Stimulated activated CD4-positive, alpha-beta T cell treated with anti-CD3 and anti-CD28 coated beads, Interleukin-1b, Interleukin-23, amount 100 ng/mL, for 24 hours (primary cell): ENCODE results near the gene CORO7.

Experiments
- DNase-seq, 4 experiments: peaks; one replicate each; pipeline ENCODE4 v3.0.0-alpha.2; 2020; ENCODE audit warnings: low read depth in 4 of 4, low spot score in 1 of 4

Gene CORO7

GRCh38 chr16:4323071-4323844 is 93.1 kb downstream of the CORO7 start:
- no peak for DNase-seq

DNA sequence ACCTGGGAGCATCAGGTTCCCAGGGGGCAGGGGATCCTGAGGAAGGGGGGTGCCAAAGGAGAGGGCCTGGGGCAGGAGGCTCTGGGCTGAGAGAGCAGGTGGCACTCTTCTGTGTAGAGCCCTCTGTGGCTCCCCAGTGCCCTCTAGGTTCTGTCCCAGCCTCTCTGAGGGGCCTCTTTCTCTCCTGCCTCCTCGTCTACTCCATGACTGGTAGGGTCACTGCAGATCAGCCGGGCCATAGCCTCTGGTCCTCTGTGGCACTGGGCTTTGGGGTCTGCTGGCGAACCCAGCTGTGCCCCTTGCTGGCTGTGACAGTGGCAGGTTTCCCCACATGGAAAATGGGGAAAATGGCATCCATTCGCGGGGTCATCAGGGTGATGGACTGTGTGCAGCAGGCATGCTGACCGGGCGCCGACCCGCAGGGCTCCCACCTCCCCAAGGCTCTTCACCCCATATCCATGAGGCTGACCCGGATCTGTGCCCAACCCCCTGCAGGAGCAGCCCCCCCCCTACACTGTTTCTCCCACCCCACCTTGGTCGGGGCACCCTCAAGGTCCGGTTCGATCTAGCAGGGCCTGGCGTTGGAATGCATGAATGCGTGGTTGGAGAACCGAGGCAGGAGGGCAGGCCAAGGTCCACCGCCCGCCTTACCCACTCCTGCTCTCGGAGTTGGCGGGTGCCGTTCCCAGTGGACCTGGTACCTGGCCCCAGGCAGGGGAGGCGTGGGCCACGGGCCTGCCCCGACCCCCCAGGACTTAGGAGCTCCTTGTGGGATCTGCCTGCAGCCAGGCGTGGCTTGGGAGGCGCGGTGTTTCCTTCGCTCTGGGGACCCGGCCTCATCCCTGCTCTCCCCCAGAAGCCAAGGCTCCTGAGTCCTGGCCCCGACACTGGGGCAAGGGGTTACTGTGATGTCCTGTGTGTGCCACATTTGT is 94.0 kb downstream of the CORO7 start:
- no peak for DNase-seq

GRCh38 chr16:4321286-4322120 is 94.9 kb downstream of the CORO7 start:
- DNase-seq: no peak

- no peak for DNase-seq
These were observed 95.7 kb downstream of the CORO7 start for GRCh38 chr16:4320571-4321137.

- DNase-seq: peak in 3 of 4 experiments; percentile 17 to 37 (median 21)
These were observed 96.7 kb downstream of the CORO7 start for GRCh38 chr16:4319454-4320421.

DNA sequence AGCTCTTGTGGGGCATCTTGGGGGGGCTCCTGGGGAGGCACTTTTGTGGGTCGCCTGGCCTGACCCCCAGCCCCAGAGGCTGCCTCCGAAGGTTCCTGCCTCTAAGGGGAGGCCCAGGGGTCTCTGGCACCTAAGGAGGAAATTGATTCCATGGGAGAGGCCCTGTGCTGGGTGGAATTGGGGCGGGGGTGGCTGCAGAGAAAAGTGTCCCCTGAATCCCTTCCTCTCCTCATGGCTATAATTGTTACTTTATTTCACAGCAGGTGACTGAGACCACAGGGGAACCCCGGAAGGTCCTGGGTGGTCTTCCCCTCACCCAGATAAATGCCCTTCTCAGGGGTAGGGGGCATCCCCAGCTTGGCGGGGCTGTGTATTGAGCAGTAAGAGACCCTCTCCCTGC is 97.4 kb downstream of the CORO7 start:
- no peak for DNase-seq

DNA sequence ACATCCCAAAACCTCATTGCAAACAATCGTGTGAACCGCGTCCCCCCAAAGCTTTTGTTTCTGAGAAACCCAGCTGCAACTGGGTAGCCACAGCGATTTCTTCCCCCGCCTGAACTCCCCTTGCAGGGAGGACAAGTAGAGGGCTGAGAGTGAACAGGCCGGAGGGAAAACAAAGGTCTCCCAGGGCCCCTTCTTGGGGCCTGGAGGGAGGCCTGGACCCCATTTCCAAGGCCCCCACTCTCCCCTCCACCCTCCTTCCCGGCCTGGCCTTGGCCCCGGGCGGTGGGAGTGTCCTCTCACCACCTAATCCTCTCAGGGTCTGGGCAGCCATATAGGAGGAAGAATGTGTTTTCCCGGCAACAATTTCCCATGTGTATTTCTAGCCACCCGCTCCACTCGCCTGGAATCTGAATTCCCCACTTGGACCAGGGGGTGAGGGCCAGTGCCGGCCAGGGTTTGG is 97.9 kb downstream of the CORO7 start:
- no peak for DNase-seq

GRCh38 chr16:4317532-4318450 is 98.6 kb downstream of the CORO7 start:
- no peak for DNase-seq

- DNase-seq: no peak
These were observed 99.4 kb downstream of the CORO7 start for GRCh38 chr16:4316864-4317531.

- DNase-seq: no peak
These were observed 100.1 kb downstream of the CORO7 start for GRCh38 chr16:4316108-4316863.

- no peak for DNase-seq
These were observed 100.9 kb downstream of the CORO7 start, which contains the start of gene GLIS2 for GRCh38 chr16:4315186-4316107. Gene GLIS2, plus strand, starts transcription at chr16:4316067. Its CDS starts 16,214 bp downstream, at chr16:4332281.

DNA sequence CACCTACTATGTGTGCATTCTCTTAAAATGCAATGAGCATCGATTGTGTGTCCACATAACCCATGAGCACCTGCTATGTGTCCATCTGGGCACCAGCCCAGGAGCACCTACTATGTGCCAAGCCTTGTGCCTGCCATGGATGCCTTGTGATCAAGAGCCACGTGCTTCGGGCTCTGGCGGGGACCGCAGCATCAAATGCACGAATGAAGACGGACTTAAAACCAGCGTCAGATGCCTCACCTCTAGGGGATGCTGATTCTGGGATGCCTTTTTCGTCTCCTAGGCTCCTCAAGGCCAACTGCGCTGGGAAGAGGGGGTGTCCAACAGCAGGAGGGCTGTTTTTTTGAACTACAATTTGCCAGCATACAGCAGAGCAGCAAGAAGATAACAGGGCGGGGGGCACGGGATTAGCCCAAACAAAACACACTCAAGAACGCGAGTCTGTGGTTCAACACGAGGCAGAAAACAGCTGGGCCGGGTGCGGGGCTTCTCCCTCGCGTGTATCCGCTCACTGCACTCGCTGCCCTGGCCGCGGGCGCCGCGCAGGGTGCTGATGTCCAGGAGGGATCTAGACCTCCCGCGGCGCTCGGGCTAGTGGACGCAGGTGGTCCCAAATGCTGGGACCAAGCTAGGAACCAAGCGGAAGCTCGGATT is 101.7 kb downstream of the CORO7 start:
- DNase-seq: no peak

- DNase-seq: no peak
These were observed 102.5 kb downstream of the CORO7 start for GRCh38 chr16:4313563-4314531.

- peak in 1 of 4 experiments; percentile 47 for DNase-seq
These were observed 106.5 kb downstream of the CORO7 start for GRCh38 chr16:4309833-4310266.
